Activated naive CD4-positive, alpha-beta T cell treated with anti-CD3 and anti-CD28 coated beads, Interleukin-2, amount 10 ng/mL, durations not matched to agents 7 days and 5 days (primary cell): Measurements from ENCODE around the gene PRELP.

Experiments used
- CTCF ChIA-PET: fragments of 350-600 bp; sonication (Branson Sonifier 250); formaldehyde crosslinking; loops from one replicate; lab custom pipeline; 2021; ENCODE audit warnings: antibody characterized with exemption; lab: Charles Lee
- DNase-seq: peaks from one replicate; pipeline ENCODE4 v3.0.0-alpha.2; 2020
- H3K27ac Mint-ChIP-seq: one replicate; pipeline ENCODE4 v1.8.0; 2021; ENCODE audit warnings: mild to moderate bottlenecking, moderate library complexity, mixed read lengths
- H3K27me3 Mint-ChIP-seq: one replicate; pipeline ENCODE4 v1.8.0; 2021; ENCODE audit warnings: mild to moderate bottlenecking, mixed read lengths
- H3K36me3 Mint-ChIP-seq: one replicate; pipeline ENCODE4 v1.8.0; 2021; ENCODE audit warnings: mixed read lengths
- H3K4me1 Mint-ChIP-seq: one replicate; pipeline ENCODE4 v1.8.0; 2021; ENCODE audit warnings: mixed read lengths
- H3K4me3 Mint-ChIP-seq: one replicate; pipeline ENCODE4 v1.8.0; 2021; ENCODE audit warnings: mild to moderate bottlenecking, moderate library complexity, mixed read lengths
- H3K9me3 Mint-ChIP-seq: one replicate; pipeline ENCODE4 v1.8.0; 2021; ENCODE audit warnings: mixed read lengths

Gene PRELP

DNA sequence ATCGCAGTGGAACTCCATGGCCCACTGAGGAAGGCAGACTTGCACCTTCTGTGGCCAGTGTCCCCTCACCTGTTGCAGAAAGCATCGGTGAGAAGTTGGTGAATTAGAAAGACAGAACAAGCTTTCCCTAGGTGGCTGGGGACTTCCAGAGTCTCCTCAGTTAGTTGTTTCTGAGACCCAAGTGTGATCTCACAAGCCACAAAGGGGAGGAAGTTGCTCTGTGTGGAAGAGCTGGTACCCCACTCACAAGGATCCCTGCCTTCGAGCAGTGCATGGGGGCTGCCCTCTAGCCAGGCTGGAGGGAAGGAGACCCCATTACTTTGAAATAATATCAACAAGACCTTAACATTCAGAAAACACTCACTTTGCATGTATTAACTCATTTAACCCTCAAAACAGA lies 2.1 kb downstream of the PRELP start:
- Mint-ChIP-seq H3K4me1 (peaks cover 5% of the 10 kb centered on the region), H3K9me3 (no peaks in the 10 kb centered on the region)
- CTCF ChIA-PET = interaction anchor here (1.0 to 5.1 kb wide), 4 partner anchors 9 to 209 kb away, joined by 4 to 29 read pairs (median 24); no protein-coding TSS in a partner anchor

DNA sequence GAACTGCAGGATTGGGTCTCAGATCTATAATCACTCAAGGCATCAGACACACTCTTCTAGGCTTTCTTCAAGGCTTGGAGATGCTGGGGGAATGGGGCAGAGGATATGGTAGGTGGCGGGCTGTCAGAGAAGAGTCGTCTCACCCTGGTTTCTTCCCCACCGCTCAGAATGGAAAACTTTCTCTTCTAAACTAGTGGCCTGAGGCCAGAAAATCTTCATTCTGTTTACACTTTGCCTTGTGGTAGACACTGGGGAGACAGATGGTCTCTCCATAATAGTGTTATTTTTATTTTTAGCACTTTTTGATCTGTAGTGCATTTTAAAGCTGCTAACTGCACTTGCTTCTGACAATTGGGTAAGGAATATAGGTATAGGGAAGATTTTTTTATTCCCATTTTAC lies 2.6 kb downstream of the PRELP start:
- CTCF ChIA-PET = interaction anchor here (4.2 to 5.1 kb wide), 3 partner anchors 9 to 210 kb away, joined by 23 to 29 read pairs (median 25); no protein-coding TSS in a partner anchor
- no peak overlapping the region for H3K4me3 Mint-ChIP-seq
- H3K4me1 Mint-ChIP-seq = peaks cover 5% of the 10 kb centered on the region

More for the DNA sequence above, 2.1 kb downstream of the PRELP start:
- no peak for DNase-seq
- Mint-ChIP-seq H3K27ac (no peak overlapping the region), H3K27me3 (peaks cover 62% of the 10 kb centered on the region), H3K36me3 (no peaks in the 10 kb centered on the region), H3K4me3 (no peak overlapping the region)

DNA sequence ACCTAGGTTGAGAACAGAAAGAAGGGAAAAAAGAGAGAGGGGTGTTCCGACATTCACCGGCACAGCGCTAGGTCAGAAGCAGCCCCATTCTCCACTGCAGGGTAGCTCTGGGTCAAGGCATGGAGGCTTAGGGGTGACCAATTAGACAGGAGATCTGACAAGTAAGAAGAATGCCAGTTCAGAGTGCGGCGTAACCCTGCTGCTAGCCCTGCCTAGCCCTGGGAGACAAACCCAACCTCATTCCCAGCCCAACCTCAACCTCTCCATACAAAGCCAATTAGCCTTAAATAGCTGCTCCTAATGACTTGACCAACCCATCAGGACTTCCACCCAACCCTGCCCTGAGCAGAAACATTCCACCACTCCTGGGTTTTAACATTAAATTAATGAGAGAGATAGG lies 3.4 kb downstream of the PRELP start:
- no peak overlapping the region for H3K4me3 Mint-ChIP-seq
- H3K27me3 Mint-ChIP-seq = peaks cover 55% of the 10 kb centered on the region
- H3K4me1 Mint-ChIP-seq = peaks cover 5% of the 10 kb centered on the region
- CTCF ChIA-PET = interaction anchor here (4.2 to 5.1 kb wide), 3 partner anchors 8 to 210 kb away, joined by 23 to 29 read pairs (median 25); no protein-coding TSS in a partner anchor
- no peak for DNase-seq
- no peaks in the 10 kb centered on the region for H3K36me3 Mint-ChIP-seq
- H3K27ac Mint-ChIP-seq = no peak overlapping the region
- H3K9me3 Mint-ChIP-seq = no peaks in the 10 kb centered on the region

More for the DNA sequence above, 2.6 kb downstream of the PRELP start:
- no peak for DNase-seq
- no peaks in the 10 kb centered on the region for H3K9me3 Mint-ChIP-seq
- H3K27ac Mint-ChIP-seq = no peak overlapping the region
- peaks cover 62% of the 10 kb centered on the region for H3K27me3 Mint-ChIP-seq
- no peaks in the 10 kb centered on the region for H3K36me3 Mint-ChIP-seq

DNA sequence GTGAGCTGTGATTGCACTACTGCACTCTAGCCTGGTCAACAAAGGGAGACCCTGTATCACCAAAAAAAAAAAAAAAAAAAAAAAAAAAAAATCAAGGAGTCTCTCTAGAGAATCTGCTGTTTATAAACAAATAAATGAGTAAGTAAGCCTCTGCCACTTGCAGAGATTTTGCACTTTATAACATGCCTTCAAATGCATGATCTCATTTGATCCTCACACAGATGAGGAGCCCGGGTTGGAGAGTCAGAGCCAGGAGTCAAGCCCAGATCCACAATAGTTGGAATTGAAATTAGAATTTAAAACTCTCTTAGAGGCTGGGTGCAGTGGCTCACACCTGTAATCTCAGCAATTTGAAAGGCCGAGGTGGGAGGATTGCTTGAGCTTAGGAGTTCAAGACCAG lies 4.0 kb downstream of the PRELP start:
- H3K4me1 Mint-ChIP-seq = peaks cover 5% of the 10 kb centered on the region
- CTCF ChIA-PET = interaction anchor here (0.8 to 5.1 kb wide), 4 partner anchors 7 to 211 kb away, joined by 4 to 29 read pairs (median 24); no protein-coding TSS in a partner anchor
- no peak overlapping the region for H3K4me3 Mint-ChIP-seq
- H3K27ac Mint-ChIP-seq = no peak overlapping the region
- DNase-seq = no peak
- H3K27me3 Mint-ChIP-seq = peaks cover 53% of the 10 kb centered on the region
- no peaks in the 10 kb centered on the region for H3K9me3 Mint-ChIP-seq
- H3K36me3 Mint-ChIP-seq = no peaks in the 10 kb centered on the region

DNA sequence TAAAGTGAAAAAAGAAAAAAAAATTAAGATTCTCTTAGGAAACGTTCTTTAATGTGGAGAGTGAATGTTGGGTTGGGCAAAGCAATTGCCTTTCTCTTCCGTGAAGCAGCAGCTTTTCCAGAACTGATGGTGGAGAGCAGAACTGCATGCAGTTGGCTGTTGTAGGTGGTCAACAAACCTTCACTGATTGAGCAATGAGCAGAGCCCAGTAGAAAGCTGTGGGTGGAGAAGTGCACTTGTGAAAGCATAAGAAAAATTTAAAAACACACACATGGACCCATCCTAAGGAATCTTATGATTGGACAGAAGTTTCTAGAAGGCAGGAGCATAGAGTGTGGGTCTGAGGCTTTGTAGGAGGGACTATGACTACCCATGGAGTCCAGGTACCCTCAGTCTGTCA lies 4.5 kb downstream of the PRELP start:
- H3K27me3 Mint-ChIP-seq = peaks cover 48% of the 10 kb centered on the region

DNA sequence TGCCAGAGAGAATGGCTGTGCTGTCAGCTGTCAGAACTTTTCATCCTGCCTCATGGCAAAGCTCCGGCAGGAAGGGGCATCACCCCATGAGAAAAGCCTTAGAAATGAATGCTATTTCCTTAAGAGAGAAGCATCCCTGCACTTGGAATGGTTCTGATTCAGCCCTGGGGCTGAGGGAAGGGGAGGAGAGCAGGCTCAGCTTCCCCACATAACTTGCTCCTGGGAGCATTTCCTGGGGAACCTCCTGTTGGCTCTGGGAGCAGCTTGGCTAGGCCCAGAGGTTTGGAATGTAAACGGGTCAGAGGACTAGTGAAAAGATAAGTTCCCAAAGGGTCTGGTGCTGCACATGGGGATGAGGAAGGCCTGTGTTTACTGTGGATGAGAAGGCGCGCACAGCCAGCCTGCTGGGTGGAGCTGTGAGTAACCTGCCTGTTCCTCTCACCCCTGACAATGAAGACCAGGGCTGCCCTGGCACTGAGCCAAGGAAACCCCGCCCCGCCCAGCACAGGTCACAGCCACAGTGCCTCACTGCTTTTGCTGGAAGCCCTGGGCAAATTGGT lies 5.0 kb downstream of the PRELP start:
- Mint-ChIP-seq H3K27ac (no peak overlapping the region), H3K9me3 (no peaks in the 10 kb centered on the region), H3K36me3 (no peaks in the 10 kb centered on the region), H3K27me3 (peaks cover 45% of the 10 kb centered on the region), H3K4me3 (no peak overlapping the region), H3K4me1 (peaks cover 5% of the 10 kb centered on the region)
- peak; percentile 48 for DNase-seq
- CTCF ChIA-PET = interaction anchor here (0.6 to 4.9 kb wide), 6 partner anchors 8 to 213 kb away, joined by 3 to 25 read pairs (median 3); no protein-coding TSS in a partner anchor

More for the DNA sequence above, 4.5 kb downstream of the PRELP start:
- no peak overlapping the region for H3K4me3 Mint-ChIP-seq
- H3K4me1 Mint-ChIP-seq = peaks cover 5% of the 10 kb centered on the region
- H3K36me3 Mint-ChIP-seq = no peaks in the 10 kb centered on the region
- no peaks in the 10 kb centered on the region for H3K9me3 Mint-ChIP-seq
- DNase-seq = no peak
- CTCF ChIA-PET = interaction anchor here (0.6 to 5.1 kb wide), 6 partner anchors 9 to 212 kb away, joined by 3 to 25 read pairs (median 4); no protein-coding TSS in a partner anchor
- H3K27ac Mint-ChIP-seq = no peak overlapping the region

DNA sequence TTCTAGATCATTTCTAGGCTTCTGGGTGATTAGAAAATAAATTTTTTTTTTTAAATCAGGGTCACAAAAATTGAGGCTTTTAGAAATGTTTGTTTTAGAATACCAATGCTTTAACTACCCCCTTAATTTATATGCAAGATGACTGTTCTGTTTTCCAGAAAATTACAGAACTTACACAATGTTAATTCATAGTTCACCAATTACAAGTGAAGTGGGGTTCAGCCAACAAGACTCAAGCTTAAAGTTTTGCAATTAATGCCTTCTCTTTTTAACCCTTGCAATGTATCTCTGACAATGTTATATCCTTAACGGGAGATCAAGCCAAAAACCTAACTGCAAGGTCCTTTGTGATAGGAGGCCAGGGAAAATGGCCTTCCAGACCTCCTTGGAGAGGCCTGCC lies 5.6 kb downstream of the PRELP start:
- Mint-ChIP-seq H3K27me3 (peaks cover 40% of the 10 kb centered on the region), H3K4me1 (peaks cover 5% of the 10 kb centered on the region), H3K36me3 (no peaks in the 10 kb centered on the region), H3K9me3 (no peaks in the 10 kb centered on the region), H3K4me3 (no peak overlapping the region), H3K27ac (no peak overlapping the region)
- CTCF ChIA-PET = interaction anchor here (1.0 to 4.9 kb wide), 3 partner anchors 140 to 214 kb away, joined by 3 to 25 read pairs (median 3); no protein-coding TSS in a partner anchor
- DNase-seq = no peak

DNA sequence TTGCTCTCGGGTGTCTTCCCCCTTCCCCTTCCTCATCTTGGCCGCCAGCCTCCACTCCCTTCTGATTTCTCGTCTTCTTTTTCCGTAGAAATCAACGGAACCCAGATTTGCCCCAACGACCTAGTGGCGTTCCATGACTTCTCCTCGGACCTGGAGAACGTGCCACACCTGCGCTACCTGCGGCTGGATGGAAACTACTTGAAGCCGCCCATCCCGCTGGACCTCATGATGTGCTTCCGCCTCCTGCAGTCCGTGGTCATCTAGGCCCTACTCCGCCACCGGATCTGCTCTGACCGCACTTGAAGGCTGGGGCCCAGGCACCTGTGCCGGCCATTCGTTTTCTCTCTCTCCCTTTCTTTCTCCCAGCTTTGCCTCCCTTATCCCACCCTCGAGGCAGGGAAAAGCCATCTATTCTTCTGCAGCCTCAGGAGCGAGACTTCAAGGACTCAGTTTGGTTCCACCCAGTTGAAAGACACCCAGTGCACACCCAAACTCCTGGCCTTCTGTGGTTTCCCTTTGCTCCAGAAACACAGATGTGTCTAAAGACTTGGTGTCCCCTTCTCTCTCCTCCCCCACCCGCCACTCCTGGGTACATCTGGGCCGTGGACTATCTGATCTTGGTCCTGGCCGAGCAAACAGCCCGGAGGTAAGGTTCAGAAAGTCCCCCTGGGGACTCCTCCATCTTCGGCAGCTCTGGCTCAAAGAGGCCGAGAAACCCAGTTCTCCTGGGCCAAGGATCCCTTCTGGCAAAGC lies 11.2 kb downstream of the PRELP start:
- no peaks in the 10 kb centered on the region for H3K9me3 Mint-ChIP-seq
- H3K36me3 Mint-ChIP-seq = no peaks in the 10 kb centered on the region
- CTCF ChIA-PET = interaction anchor here (0.6 to 10.1 kb wide), 14 partner anchors 9 to 222 kb away, joined by 3 to 152 read pairs (median 6); partner anchors contain the start of gene PRELP
- H3K4me3 Mint-ChIP-seq = peak overlapping the region; percentile 61
- no peak for DNase-seq
- H3K4me1 Mint-ChIP-seq = peaks cover 6% of the 10 kb centered on the region
- H3K27ac Mint-ChIP-seq = no peak overlapping the region
- H3K27me3 Mint-ChIP-seq = peaks cover 16% of the 10 kb centered on the region

DNA sequence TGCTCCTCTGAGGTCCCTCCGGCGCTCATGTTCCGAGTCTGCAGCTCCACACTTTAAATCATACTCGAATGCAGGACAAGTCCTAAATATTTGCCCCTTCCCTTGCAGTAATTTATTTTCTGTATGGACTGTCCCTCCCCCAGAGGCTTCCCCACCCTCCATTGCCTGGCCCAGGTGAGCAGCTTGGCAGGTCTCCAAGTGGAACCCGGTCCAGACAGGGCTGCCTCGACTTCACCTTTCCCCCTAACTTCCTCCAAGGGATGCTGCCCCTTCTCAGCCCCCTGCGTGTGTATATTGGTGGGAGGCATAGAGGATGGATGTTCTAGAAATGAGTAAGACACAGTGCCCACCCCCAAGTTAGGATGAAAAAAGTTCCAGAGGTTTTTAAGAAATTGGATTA lies 12.9 kb downstream of the PRELP start:
- H3K4me3 Mint-ChIP-seq = no peak overlapping the region
- H3K36me3 Mint-ChIP-seq = no peaks in the 10 kb centered on the region
- no peak for DNase-seq
- CTCF ChIA-PET = interaction anchor here (1.0 to 10.1 kb wide), 19 partner anchors 8 to 224 kb away, joined by 3 to 152 read pairs (median 6); partner anchors contain the start of gene PRELP
- H3K27me3 Mint-ChIP-seq = peaks cover 31% of the 10 kb centered on the region
- H3K27ac Mint-ChIP-seq = no peak overlapping the region
- H3K4me1 Mint-ChIP-seq = peaks cover 6% of the 10 kb centered on the region
- no peaks in the 10 kb centered on the region for H3K9me3 Mint-ChIP-seq

DNA sequence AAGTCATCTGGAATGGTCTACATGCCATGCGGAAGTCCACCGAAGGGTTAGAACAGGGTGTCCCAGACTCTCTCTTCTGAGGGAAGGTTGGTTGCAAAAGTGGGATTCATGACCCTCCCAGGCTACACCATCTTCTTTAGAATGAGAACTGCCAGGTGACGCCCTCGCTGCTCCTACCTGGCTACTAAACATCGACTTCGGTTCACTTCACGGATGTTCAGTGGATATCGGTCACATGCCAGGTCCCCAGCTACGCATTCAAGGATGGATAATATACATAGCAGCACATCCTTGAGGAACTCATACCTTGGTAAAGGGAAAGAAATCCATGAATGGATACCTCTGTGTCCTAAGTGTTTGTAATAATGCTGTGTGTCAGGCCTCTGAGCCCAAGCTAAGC lies 15.0 kb downstream of the PRELP start:
- Mint-ChIP-seq H3K9me3 (no peaks in the 10 kb centered on the region), H3K27me3 (peaks cover 38% of the 10 kb centered on the region), H3K27ac (no peak overlapping the region), H3K4me1 (peaks cover 6% of the 10 kb centered on the region), H3K36me3 (no peaks in the 10 kb centered on the region), H3K4me3 (no peak overlapping the region)
- no peak for DNase-seq
- CTCF ChIA-PET = interaction anchor here (0.7 to 10.1 kb wide), 4 partner anchors 138 to 222 kb away, joined by 3 to 152 read pairs (median 68); no protein-coding TSS in a partner anchor

DNA sequence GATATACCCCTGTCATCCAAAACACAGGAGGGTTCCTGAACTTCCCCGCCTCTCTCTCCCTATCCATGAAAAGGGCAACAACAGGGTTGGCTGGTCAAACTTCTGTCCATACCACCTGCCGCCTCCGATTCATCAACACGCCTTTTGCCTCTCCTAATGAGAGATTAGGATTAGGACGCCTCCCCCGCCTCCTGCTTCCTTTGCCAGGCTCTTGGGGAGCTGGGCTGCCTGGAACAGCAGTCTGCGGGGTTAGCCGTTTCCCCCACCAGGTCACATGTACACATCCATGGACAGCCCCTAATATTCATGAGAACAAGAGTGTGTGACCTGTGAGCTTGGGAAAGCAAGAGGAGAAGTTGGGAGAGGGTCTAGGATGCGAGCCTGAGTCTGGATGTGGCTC lies 16.1 kb downstream of the PRELP start:
- Mint-ChIP-seq H3K9me3 (no peaks in the 10 kb centered on the region), H3K36me3 (no peaks in the 10 kb centered on the region), H3K4me1 (peaks cover 6% of the 10 kb centered on the region), H3K4me3 (no peak overlapping the region), H3K27ac (no peak overlapping the region), H3K27me3 (peaks cover 45% of the 10 kb centered on the region)
- DNase-seq = no peak
- CTCF ChIA-PET = interaction anchor here (10.1 kb wide), 1 partner anchor 152 kb away, joined by 152 read pairs; no protein-coding TSS in a partner anchor

DNA sequence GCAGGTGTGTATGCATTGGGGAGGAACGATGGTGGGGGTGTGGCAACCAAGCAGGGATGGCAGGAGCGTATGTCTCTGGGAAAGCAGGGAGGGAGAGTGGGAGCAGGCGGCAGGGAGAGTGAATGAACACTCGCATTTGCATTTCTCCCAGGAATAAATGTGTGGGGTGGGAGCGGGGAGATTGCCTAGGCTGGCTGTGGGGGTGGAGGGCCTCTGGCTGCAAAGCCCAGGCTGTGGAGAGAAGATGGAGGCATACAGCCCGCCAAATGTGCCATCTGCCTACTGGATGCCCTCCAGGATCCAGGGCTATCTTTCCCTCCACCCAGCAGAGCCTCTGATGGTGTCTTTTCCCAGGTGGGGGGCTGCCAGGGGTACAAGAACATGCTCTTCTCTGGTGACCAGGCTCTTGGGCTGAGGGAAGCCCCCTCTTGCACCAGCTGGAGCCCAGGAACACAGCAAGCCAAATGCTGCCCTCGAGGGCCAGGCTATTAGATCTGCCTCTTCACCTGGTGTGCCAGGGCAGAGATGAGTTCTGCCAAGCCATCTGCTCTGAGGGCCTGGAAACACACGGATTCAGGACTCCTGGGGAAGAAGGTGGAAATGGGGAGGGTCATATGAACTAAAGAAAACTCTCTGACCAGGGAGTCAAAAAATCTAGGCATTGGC lies 16.6 kb downstream of the PRELP start:
- no peak overlapping the region for H3K4me3 Mint-ChIP-seq
- H3K9me3 Mint-ChIP-seq = no peaks in the 10 kb centered on the region
- H3K4me1 Mint-ChIP-seq = peaks cover 6% of the 10 kb centered on the region
- H3K27me3 Mint-ChIP-seq = peaks cover 43% of the 10 kb centered on the region
- DNase-seq = no peak
- CTCF ChIA-PET = no interaction called here
- H3K27ac Mint-ChIP-seq = no peak overlapping the region
- H3K36me3 Mint-ChIP-seq = no peaks in the 10 kb centered on the region

DNA sequence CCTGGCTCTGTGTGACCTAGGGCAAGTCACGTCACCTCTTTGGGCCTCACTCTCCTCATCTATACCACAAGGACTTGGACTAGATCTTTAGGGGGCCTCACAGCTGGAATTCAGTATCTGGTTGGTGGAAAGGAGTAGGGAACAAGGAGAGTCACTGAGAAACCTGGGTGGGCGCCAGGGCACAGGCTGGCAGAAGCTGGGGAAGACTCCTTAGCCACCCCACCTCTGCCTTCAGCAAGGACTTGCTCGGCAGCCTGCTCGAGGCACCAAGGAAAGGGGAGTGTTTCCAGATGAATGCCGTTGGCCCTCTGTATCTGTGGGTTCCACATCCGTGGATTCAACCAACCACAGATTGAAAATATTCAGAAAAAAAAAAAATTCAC lies 17.1 kb downstream of the PRELP start:
- Mint-ChIP-seq H3K4me1 (peaks cover 6% of the 10 kb centered on the region), H3K27me3 (peaks cover 42% of the 10 kb centered on the region), H3K27ac (no peak overlapping the region), H3K36me3 (no peaks in the 10 kb centered on the region), H3K4me3 (no peak overlapping the region), H3K9me3 (no peaks in the 10 kb centered on the region)
- CTCF ChIA-PET = no interaction called here
- DNase-seq = no peak

DNA sequence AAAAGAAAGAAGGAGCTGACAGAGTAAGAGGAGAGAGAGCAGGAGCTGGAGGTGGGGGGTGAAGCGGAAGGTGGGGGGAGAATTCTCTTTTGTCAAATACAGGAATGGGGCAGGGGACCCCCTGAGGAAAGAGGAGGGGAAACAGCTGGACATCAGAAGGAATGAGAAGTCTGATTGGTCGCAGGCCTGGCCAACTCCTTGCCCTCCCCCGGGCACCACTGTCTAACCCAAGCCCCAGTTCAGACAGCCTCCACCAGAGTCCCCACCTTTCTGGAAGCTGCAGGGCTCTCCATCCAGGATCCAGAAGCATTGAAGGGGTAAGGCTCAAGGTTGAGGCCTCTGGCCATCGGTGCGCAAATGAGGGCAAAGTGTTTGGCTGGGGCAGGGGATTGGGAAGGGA lies 18.3 kb downstream of the PRELP start, which contains the start of gene OPTC:
OPTC (plus strand) TSS at position 253 of the 400 bp plus-strand sequence. CDS start 1,853 bp downstream, outside the sequence.
- Mint-ChIP-seq H3K27me3 (peaks cover 42% of the 10 kb centered on the region), H3K4me3 (no peak within 1 kb of the TSS), H3K27ac (no peak within 1 kb of the TSS), H3K36me3 (no peaks in the 10 kb centered on the region), H3K9me3 (no peaks in the 10 kb centered on the region), H3K4me1 (peaks cover 3% of the 10 kb centered on the region)
- no peak for DNase-seq
- CTCF ChIA-PET = interaction anchor here (0.5 to 2.3 kb wide), 7 partner anchors 10 to 226 kb away, joined by 3 to 10 read pairs (median 4); no protein-coding TSS in a partner anchor
